Stimulated activated CD4-positive, alpha-beta T cell treated with anti-CD3 and anti-CD28 coated beads, Interleukin-12 subunit alpha, Interleukin-12 subunit beta, amount 100 ng/mL, for 4 hours (primary cell): ENCODE data around the gene MICOS13.

Experiments used
- DNase-seq: peaks from one replicate; pipeline ENCODE4 v3.0.0-alpha.2; 2020

Gene MICOS13

GRCh38 chr19:5686647-5687359, 6.5 kb upstream of the MICOS13 start:
- peak; percentile 100 for DNase-seq

- DNase-seq, result no peak
These were observed 6.0 kb upstream of the MICOS13 start for GRCh38 chr19:5686326-5686646.

DNA sequence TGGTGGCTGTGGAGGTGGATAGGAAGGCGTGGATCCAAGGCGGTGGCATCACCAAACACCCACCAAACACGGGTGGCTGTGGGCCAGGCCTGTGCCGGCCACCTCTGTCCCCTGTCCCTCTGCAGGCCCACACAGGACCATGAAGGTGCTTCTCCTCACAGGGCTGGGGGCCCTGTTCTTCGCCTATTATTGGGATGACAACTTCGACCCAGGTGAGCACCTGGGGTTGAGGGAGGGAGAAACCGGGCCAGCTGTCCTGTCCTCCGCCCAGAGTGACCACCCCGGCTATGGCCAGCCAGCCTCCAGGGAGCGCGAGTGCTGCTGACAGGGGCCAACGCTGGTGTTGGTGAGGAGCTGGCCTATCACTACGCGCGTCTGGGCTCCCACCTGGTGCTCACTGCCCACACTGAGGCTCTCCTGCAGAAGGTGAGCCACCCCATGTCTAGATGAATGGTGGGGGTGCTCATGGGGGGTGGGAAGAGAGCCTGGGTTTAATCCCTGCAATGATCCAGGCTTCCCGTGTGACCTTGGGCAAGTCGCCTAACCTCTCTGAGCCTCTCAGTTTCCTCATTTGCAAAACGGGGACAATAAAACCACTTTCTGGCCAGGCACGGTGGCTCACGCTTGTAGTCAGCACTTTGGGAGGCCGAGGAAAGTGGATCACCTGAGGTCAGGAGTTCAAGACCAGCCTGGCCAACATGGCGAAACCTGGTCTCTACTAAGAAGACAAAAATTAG, 4.5 kb upstream of the MICOS13 start:
- DNase-seq, result no peak

DNA sequence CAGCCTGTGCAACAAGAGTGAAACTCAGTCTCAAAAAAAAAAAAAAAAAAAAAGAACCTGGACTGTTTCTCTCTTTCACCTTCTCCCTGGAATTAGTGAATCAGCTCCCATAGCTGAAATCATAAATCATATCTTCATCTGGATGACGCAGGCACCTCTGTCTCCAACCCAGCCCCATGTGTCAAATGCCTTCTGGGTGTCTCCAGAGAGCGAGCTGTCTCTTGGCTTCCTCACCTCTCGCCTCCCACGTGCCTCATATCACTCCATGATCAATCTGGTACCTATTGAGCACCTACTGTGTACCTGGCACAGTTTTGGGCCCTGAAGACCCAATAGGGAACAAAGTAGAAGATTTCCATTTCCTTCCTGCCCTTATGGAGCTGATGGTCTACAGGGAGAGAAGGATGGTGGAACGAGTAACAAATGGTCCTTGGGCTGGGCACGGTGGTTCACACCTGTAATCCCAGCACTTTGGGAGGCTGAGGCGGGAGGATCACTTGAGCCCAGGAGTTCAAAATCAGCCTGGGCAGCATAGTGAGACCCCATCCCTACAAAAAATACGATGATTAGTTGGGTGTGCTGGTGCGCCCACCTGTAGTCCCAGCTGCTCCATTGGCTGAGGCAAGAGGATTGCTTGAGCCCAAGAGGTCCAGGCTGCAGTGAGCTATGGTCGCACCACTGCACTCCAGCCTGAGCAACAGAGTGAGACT, 3.0 kb upstream of the MICOS13 start:
- DNase-seq, result no peak

- DNase-seq, result no peak
These were observed 1.8 kb upstream of the MICOS13 start for GRCh38 chr19:5682107-5682482.

- no peak for DNase-seq
These were observed 1.2 kb upstream of the MICOS13 start for GRCh38 chr19:5681391-5682106.

DNA sequence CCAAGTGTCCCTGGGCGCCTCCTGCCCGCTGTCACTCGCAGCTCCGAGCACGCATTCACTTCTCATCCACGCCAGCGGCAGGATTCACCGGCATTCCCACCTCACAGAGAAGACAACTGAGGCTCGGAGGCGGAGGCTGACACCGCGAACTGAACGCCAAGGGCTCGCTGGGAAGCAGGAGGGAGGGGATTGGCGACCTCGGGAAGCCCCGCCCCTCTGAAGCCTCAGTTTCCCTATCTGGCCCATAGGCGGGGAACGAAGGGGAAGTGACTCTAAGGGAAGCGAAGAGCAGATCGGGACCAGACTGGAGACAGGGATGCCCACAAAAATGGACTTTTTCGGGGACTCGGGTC, 256 bp downstream of the MICOS13 start:
- no peak for DNase-seq

GRCh38 chr19:5679289-5680083, 830 bp downstream of the MICOS13 start:
- DNase-seq, result no peak

GRCh38 chr19:5678071-5678718, 2.1 kb downstream of the MICOS13 start:
- DNase-seq, result no peak

DNA sequence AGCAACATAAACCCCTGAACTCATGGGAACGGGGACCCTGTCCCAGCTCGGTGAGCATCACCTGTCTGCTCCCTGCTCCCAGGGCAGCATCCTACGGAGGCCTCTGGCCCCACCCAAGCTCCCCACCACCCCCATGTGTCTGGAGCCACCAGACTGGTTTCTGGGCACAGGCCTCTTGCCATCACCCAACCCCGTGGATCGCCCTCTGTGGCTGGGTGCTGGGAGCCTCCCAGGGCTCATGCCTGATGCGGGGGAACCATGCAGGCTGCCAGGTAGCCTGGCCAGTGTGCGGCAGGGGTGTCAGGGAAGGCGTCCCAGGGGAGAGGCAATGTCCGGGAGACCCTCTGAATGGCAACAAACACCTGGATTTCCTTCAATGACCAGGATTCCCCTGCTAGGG, 2.7 kb downstream of the MICOS13 start:
- DNase-seq, result no peak

DNA sequence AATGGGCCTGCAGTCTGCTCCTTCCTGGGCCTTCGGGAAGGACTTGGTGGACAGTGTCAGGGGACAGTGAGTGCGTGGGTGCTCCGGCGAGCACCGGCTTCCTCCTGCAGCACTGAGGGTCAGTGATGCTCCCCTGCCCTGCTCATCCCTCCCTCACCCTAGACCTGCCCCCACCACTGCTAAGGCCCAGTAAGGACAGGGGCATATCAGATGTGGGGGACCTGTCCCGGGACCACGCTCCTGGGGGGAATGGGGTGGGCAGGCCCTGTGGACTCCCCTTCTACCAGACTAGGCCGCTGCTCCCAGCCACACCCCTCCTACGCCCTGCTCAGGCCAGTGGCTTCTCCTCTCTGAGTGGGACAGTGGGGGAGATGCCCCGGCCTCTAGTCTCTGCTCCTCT, 3.2 kb downstream of the MICOS13 start:
- DNase-seq, result no peak

- no peak for DNase-seq
These were observed 3.6 kb downstream of the MICOS13 start for GRCh38 chr19:5676772-5677105.

DNA sequence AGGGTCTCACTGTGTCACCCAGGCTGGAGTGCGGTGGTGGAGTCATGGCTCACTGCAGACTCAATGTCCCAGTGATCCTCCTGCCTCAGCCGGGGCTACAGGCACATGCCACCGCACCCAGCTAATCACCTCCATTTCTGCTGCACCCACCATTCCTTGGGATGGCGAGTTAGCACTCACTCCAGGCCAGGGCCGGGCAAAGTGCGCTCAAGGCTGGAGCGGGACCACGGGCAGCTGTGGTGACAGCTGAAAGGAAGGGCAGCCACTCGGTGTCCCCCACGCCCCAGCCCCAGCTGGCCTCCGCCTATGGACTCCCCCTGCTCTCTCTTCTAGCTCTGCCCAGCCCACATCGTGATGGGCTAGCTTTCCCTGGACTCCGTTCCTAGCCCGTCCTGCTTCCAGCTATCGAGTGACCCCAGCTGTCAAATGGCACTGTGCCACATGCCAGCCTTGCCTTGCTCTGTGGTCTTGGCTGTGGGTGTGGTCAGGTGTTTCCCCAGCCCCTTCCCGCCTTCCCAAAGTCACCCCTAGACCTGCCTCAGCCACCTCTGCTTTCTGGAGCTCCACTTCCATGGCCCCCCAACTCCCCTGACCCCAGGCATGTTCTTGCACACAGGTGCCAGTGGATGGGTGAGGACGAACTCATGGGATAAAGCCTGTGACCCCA, 4.1 kb downstream of the MICOS13 start:
- DNase-seq, result no peak

GRCh38 chr19:5674714-5675113, 5.6 kb downstream of the MICOS13 start:
- no peak for DNase-seq

- DNase-seq, result no peak
These were observed 6.6 kb downstream of the MICOS13 start for GRCh38 chr19:5673752-5674151.

GRCh38 chr19:5672708-5673459, 7.4 kb downstream of the MICOS13 start:
- DNase-seq, result no peak

DNA sequence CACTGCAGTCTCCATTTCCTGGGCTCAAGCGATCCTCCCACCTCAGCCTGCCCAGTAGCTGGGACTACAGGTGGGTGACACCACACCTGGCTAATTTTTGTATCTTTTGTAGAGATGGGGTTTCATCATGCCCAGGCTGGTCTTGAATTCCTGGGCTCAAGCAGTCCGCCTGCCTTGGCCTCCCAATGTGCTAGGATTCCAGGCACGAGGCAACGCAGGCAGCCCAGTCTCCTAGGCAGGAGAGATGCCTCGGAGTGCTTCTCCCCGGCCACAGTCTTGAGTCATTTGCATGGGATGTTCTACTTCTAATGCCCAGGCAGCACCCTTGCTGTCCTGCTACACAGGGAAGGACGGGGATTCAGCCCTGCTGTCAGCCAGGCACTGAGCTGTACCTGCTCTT, 8.7 kb downstream of the MICOS13 start:
- DNase-seq, result no peak

DNA sequence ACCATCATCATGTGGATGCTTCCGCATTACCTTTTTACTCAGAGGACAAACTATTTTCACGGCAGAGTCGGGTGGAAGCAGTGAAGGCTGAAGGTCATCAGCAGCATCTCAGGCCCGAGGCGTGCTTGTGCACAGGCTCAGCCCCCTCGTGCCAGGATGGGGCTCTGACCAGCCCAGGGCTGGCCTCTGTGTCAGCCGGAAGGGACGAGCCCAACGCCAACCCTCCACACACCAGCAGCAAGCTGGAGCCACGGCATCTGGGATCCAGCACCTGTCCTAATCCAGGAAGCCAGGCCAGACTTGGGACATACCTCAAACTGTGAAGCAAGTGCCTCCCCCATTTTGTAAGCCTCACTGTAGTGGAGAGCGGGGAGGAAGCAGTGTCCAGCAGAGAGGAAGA, 11.1 kb downstream of the MICOS13 start:
- DNase-seq, result no peak

GRCh38 chr19:5667751-5668271, 12.5 kb downstream of the MICOS13 start:
- no peak for DNase-seq

GRCh38 chr19:5666921-5667610, 13.2 kb downstream of the MICOS13 start:
- DNase-seq, result no peak
